T-cell (primary cell): Measurements from ENCODE around the gene UBALD1. TPM values are rescaled to one million over a fixed set of nuclear protein-coding genes. Genes with fewer than 3 reads are reported as not detected.

Experiments
- ATAC-seq, 4 experiments: fragments of 200-7000 bp in 3 of 4; fragments of 150-1000 bp in 1 of 4; cut with Tn5 transposase; replicated peaks in 1 of 4; 1 replicate in 3 of 4; 2 replicates in 1 of 4; pipeline ENCODE4 v1.10.0; 2021; ENCODE audit warnings: moderate library complexity in 3 of 4, mild to moderate bottlenecking in 2 of 4, moderate number of reproducible peaks in 1 of 4
- CTCF ChIA-PET, 2 donors: fragments of 300-600 bp; sonication (Branson Sonifier 250); formaldehyde crosslinking; loops; one replicate each; lab custom pipeline; 2022; ENCODE audit warnings: antibody characterized with exemption in 2 of 2; lab: Charles Lee
- POLR2A ChIA-PET, 2 donors: fragments of 300-600 bp; sonication (Branson Sonifier 250); formaldehyde crosslinking; loops; one replicate each; lab custom pipeline; 2022; ENCODE audit warnings: antibody characterized with exemption in 2 of 2; lab: Charles Lee
- DNase-seq, 35 experiments: peaks; one replicate each; pipeline versions ENCODE4 v3.0.0 to v3.0.0-alpha.2; 2013 to 2023
- H3K27ac ChIP-seq: one replicate; pipeline ENCODE4 v1.5.1; 2013; ENCODE audit warnings: low read length
- H3K27me3 ChIP-seq, 2 experiments: replicated peaks in 1 of 2; 1 replicate in 1 of 2; 2 replicates in 1 of 2; pipeline versions ENCODE4 v1.6.1 to v1.7.0; 2013; ENCODE audit warnings: low read length in 1 of 2, mixed read lengths in 1 of 2; ENCODE audit not compliant: control insufficient read depth in 2 of 2, insufficient read depth in 2 of 2; ENCODE audit errors: extremely low read depth in 1 of 2
- H3K36me3 ChIP-seq, 2 donors: 1 replicate in 1 of 2; 2 replicates in 1 of 2; pipeline versions ENCODE4 v1.6.1 to v1.7.0; 2013; ENCODE audit warnings: low read length in 1 of 2; ENCODE audit not compliant: control insufficient read depth in 2 of 2, insufficient read depth in 1 of 2; ENCODE audit errors: extremely low read depth in 1 of 2
- H3K4me1 ChIP-seq, 2 experiments: 1 replicate in 1 of 2; 2 replicates in 1 of 2; pipeline versions ENCODE4 v1.6.1 to v1.7.0; 2013; ENCODE audit warnings: low read length in 2 of 2, mixed read lengths in 1 of 2; ENCODE audit not compliant: insufficient read depth in 2 of 2, control insufficient read depth in 1 of 2; ENCODE audit errors: extremely low read depth in 1 of 2
- H3K4me3 ChIP-seq, 2 donors: 1 replicate in 1 of 2; 2 replicates in 1 of 2; pipeline versions ENCODE4 v1.5.1 to v1.7.0; 2013; ENCODE audit warnings: mild to moderate bottlenecking in 2 of 2, low read length in 1 of 2, moderate library complexity in 1 of 2; ENCODE audit not compliant: control insufficient read depth in 1 of 2; ENCODE audit errors: extremely low read depth in 1 of 2
- H3K9me3 ChIP-seq: 2 replicates; pipeline ENCODE4 v1.7.0; 2013
- H3K27ac Mint-ChIP-seq, 2 donors: one replicate each; pipeline ENCODE4 v1.8.0; 2020 to 2021; ENCODE audit warnings: mild to moderate bottlenecking in 2 of 2, mixed read lengths in 2 of 2
- H3K27me3 Mint-ChIP-seq, 2 donors: one replicate each; pipeline ENCODE4 v1.8.0; 2021 to 2022; ENCODE audit warnings: mixed read lengths in 2 of 2
- H3K36me3 Mint-ChIP-seq: one replicate; pipeline ENCODE4 v1.8.0; 2021; ENCODE audit warnings: mixed read lengths
- H3K4me1 Mint-ChIP-seq, 3 donors: one replicate each; pipeline ENCODE4 v1.8.0; 2020 to 2022; ENCODE audit warnings: mixed read lengths in 3 of 3, mild to moderate bottlenecking in 1 of 3
- H3K4me3 Mint-ChIP-seq, 3 donors: one replicate each; pipeline ENCODE4 v1.8.0; 2020 to 2022; ENCODE audit warnings: mild to moderate bottlenecking in 3 of 3, mixed read lengths in 3 of 3, moderate library complexity in 3 of 3
- H3K9me3 Mint-ChIP-seq, 3 donors: one replicate each; pipeline ENCODE4 v1.8.0; 2020 to 2022; ENCODE audit warnings: mixed read lengths in 3 of 3
- WGBS: methylation state at CpG from one replicate; pipeline ENCODE4 v1.1.5; 2013; ENCODE audit warnings: missing lambda C conversion rate; ENCODE audit not compliant: insufficient coverage; 5-methylcytosine and 5-hydroxymethylcytosine counted together
- total RNA-seq, 35 experiments: library from RNA in 6 of 35; stranded (reverse) in 6 of 35; fragments of 120-200 nt in 1 of 35; gene quantifications; one replicate each; pipeline versions ENCODE4 v1.2.1 to v1.2.4 and lab custom pipeline; 2013 to 2026

UBALD1 gene
- total RNA-seq, 5 donors from 2014 or later (not counting 1 experiment from before 2014, with no cell fraction given) = 26.0 to 53.1 (median 47.6) TPM

DNA sequence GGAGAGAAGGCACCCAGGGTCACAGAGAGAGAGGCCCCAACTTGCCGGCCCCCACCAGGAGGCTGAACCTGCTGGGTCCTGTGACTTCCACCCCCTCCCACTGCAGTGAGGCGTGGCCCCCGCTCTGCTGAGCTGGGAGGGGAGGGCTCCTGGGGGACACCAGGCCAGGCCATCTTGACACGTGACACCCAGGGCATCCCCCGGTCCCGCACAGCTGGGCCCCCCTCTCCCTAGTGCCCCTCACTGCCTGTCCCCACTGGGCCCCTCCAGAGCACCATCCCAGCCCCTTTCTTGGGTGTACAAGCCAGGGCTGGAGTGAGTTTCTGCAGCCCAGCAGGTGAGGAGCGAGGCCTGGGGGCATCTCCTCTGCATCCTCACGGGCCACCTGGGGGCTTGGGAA is 12.4 kb downstream of the UBALD1 start:
- ATAC-seq (no peak), DNase-seq (no peak)
- H3K4me3 ChIP-seq = no peak overlapping the region
- H3K27ac ChIP-seq = no peak overlapping the region
- Mint-ChIP-seq H3K4me3 (no peak overlapping the region), H3K4me1 (no peaks in the 10 kb centered on the region), H3K27ac (no peak overlapping the region), H3K36me3 (no peaks in the 10 kb centered on the region), H3K9me3 (no peaks in the 10 kb centered on the region), H3K27me3 (peaks cover 0 to 5% of the 10 kb centered on the region in 2 donors)
- H3K9me3 ChIP-seq = no peaks in the 10 kb centered on the region
- no peaks in the 10 kb centered on the region for H3K4me1 ChIP-seq
- H3K36me3 ChIP-seq = no peaks in the 10 kb centered on the region
- POLR2A ChIA-PET = no interaction called here
- peaks cover 0 to 20% of the 10 kb centered on the region in 2 experiments for H3K27me3 ChIP-seq
- 66% methylated on average over 2 of the region's 8 CpGs for WGBS
- CTCF ChIA-PET = no interaction called here

DNA sequence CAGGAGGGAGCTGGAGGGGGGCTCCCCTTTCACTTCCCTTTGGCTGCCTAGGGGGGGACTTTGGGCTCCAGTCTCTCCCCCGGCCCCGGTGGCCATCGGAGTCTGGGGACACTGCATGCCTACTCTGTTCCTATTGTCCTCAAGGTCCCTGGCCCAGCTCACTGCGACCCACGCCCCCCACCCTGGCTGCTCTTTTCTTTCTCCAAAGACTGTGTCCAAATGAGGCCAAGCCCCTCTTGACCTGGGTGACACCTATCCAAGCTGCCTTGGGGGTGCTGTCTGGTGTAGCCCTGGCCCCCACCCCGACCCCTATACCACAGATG is 12.9 kb downstream of the UBALD1 start:
- Histone ChIP-seq H3K36me3 (no peaks in the 10 kb centered on the region), H3K9me3 (no peaks in the 10 kb centered on the region), H3K4me3 (no peak overlapping the region), H3K4me1 (no peaks in the 10 kb centered on the region), H3K27ac (no peak overlapping the region), H3K27me3 (peaks cover 0 to 20% of the 10 kb centered on the region in 2 experiments)
- no peaks in the 10 kb centered on the region for H3K36me3 Mint-ChIP-seq
- no peaks in the 10 kb centered on the region for H3K9me3 Mint-ChIP-seq
- DNase-seq = no peak
- H3K27me3 Mint-ChIP-seq = peaks cover 0 to 6% of the 10 kb centered on the region in 2 donors
- POLR2A ChIA-PET = no interaction called here
- CTCF ChIA-PET = no interaction called here
- no peak for ATAC-seq
- no peaks in the 10 kb centered on the region for H3K4me1 Mint-ChIP-seq
- WGBS = 75% methylated on average over 5 of the region's 6 CpGs
- no peak overlapping the region for H3K4me3 Mint-ChIP-seq
- H3K27ac Mint-ChIP-seq = no peak overlapping the region

DNA sequence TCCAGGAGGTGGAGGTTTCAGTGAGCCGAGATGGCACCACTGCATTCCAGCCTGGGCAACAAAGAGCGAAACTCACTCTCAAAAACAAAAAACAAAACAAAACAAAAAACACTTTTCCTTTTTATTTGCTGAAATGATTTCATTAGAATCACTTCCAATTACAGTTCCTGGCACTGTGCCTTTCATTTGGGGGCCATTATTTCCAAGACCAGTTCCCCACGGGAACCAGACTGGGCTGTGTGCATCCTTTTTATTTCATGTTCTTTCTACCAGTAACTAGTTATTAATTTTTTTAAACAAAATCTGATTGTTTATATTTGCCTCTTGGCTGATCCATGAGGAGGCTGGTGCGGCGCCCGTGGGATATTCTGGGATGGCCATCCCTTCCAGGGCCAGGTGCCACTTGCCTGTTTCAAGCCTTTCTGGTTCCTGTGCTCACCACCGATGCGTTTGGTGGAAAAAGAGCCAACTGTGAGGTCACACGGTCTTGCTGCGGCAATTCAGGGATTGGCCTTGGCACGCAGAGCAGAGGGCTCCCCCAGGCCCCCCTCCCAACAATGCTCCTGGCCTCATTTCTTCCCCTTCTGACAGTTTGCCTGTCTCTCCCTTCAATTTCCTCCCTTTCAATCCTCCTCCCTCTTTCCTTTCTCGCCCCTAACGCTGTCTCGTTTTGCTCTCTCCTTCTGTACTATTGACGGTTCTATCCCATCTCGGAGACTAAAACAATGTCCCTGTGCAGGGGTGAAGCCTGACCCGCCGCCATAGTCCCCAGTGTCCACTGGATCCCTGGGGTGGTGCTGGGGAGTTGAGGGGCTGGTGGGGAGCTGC is 13.4 kb downstream of the UBALD1 start:
- DNase-seq (no peak), ATAC-seq (no peak)
- H3K9me3 ChIP-seq = no peaks in the 10 kb centered on the region
- H3K9me3 Mint-ChIP-seq = no peaks in the 10 kb centered on the region
- H3K27me3 ChIP-seq = peaks cover 0 to 20% of the 10 kb centered on the region in 2 experiments
- H3K4me1 Mint-ChIP-seq = no peaks in the 10 kb centered on the region
- H3K27ac Mint-ChIP-seq = no peak overlapping the region
- H3K27ac ChIP-seq = no peak overlapping the region
- H3K4me3 ChIP-seq = no peak overlapping the region
- H3K36me3 Mint-ChIP-seq = no peaks in the 10 kb centered on the region
- no peaks in the 10 kb centered on the region for H3K4me1 ChIP-seq
- POLR2A ChIA-PET = no interaction called here
- CTCF ChIA-PET = no interaction called here
- no peaks in the 10 kb centered on the region for H3K36me3 ChIP-seq
- H3K27me3 Mint-ChIP-seq = peaks cover 0 to 7% of the 10 kb centered on the region in 2 donors
- H3K4me3 Mint-ChIP-seq = no peak overlapping the region
- WGBS = 67% methylated on average over 10 of the region's 18 CpGs

- no peaks in the 10 kb centered on the region for H3K36me3 ChIP-seq
- no peak overlapping the region for H3K27ac Mint-ChIP-seq
- H3K27me3 ChIP-seq = peaks cover 0 to 29% of the 10 kb centered on the region in 2 experiments
- POLR2A ChIA-PET = no interaction called here
- no peak overlapping the region for H3K27ac ChIP-seq
- CTCF ChIA-PET = no interaction called here
- H3K4me1 ChIP-seq = no peaks in the 10 kb centered on the region
- no peak for DNase-seq
- no peak overlapping the region for H3K4me3 Mint-ChIP-seq
- 83% methylated on average over 6 of the region's 8 CpGs for WGBS
- no peaks in the 10 kb centered on the region for H3K4me1 Mint-ChIP-seq
- no peak for ATAC-seq
- H3K9me3 ChIP-seq = no peaks in the 10 kb centered on the region
- no peak overlapping the region for H3K4me3 ChIP-seq
- H3K36me3 Mint-ChIP-seq = no peaks in the 10 kb centered on the region
- no peaks in the 10 kb centered on the region for H3K9me3 Mint-ChIP-seq
- peaks cover 0 to 7% of the 10 kb centered on the region in 2 donors for H3K27me3 Mint-ChIP-seq
Observed at GRCh38 chr16:4599545-4599944, 15.1 kb downstream of the UBALD1 start.

GRCh38 chr16:4599037-4599436 is 15.7 kb downstream of the UBALD1 start:
- WGBS = 91% methylated on average over 7 of the region's 10 CpGs
- CTCF ChIA-PET = no interaction called here

GRCh38 chr16:4597174-4597573 is 17.5 kb downstream of the UBALD1 start:
- Histone ChIP-seq H3K36me3 (no peaks in the 10 kb centered on the region), H3K27ac (no peak overlapping the region), H3K9me3 (no peaks in the 10 kb centered on the region), H3K27me3 (peaks cover 0 to 28% of the 10 kb centered on the region in 2 experiments), H3K4me3 (no peak overlapping the region), H3K4me1 (no peaks in the 10 kb centered on the region)
- Mint-ChIP-seq H3K27ac (no peak overlapping the region), H3K36me3 (no peaks in the 10 kb centered on the region), H3K9me3 (no peaks in the 10 kb centered on the region), H3K27me3 (peaks cover 0 to 7% of the 10 kb centered on the region in 2 donors), H3K4me3 (no peak overlapping the region), H3K4me1 (no peaks in the 10 kb centered on the region)
- CTCF ChIA-PET = no interaction called here
- DNase-seq (no peak), ATAC-seq (no peak)
- 54% methylated on average over 4 of the region's 9 CpGs for WGBS
- POLR2A ChIA-PET = no interaction called here

More at GRCh38 chr16:4599037-4599436, 15.7 kb downstream of the UBALD1 start:
- DNase-seq (no peak), ATAC-seq (no peak)
- Histone ChIP-seq H3K4me3 (no peak overlapping the region), H3K36me3 (no peaks in the 10 kb centered on the region), H3K9me3 (no peaks in the 10 kb centered on the region), H3K27ac (no peak overlapping the region), H3K27me3 (peaks cover 0 to 34% of the 10 kb centered on the region in 2 experiments), H3K4me1 (no peaks in the 10 kb centered on the region)
- POLR2A ChIA-PET = no interaction called here
- Mint-ChIP-seq H3K4me3 (no peak overlapping the region), H3K9me3 (no peaks in the 10 kb centered on the region), H3K36me3 (no peaks in the 10 kb centered on the region), H3K27me3 (peaks cover 0 to 7% of the 10 kb centered on the region in 2 donors), H3K4me1 (no peaks in the 10 kb centered on the region), H3K27ac (no peak overlapping the region)
